CD4-positive, alpha-beta T cell treated with Interleukin-15 for 4 hours (primary cell): ENCODE results near the gene RNF126.
"Not testable (repeated sequence)": the region's sequence is repeated elsewhere in the genome, so short reads cannot be mapped to it uniquely, and the experiment has no call there.

Experiments used
- DNase-seq: peaks from one replicate; pipeline ENCODE4 v3.0.0-alpha.2; 2020; ENCODE audit warnings: low spot score

The RNF126 gene

GRCh38 chr19:611481-611868 is 51.5 kb downstream of the RNF126 start:
- peak; percentile 82 for DNase-seq

- DNase-seq, result peak; percentile 54
Measured at GRCh38 chr19:610801-611480, 52.1 kb downstream of the RNF126 start.

- DNase-seq, result peak; percentile 51
Measured at GRCh38 chr19:610071-610800, 52.8 kb downstream of the RNF126 start.

- no peak for DNase-seq
Measured at GRCh38 chr19:609004-609346, 54.0 kb downstream of the RNF126 start.

GRCh38 chr19:608155-609003 is 54.6 kb downstream of the RNF126 start:
- no peak for DNase-seq

- DNase-seq, result no peak
Measured at GRCh38 chr19:607301-608154, 55.5 kb downstream of the RNF126 start.

- DNase-seq, result not testable (repeated sequence)
Measured at GRCh38 chr19:605061-605971, 57.7 kb downstream of the RNF126 start.

GRCh38 chr19:604355-604754 is 58.7 kb downstream of the RNF126 start:
- no peak for DNase-seq

GRCh38 chr19:603779-604178 is 59.2 kb downstream of the RNF126 start:
- DNase-seq, result not testable (repeated sequence)

- not testable (repeated sequence) for DNase-seq
Measured at GRCh38 chr19:603302-603639, 59.7 kb downstream of the RNF126 start.

- DNase-seq, result no peak
Measured at GRCh38 chr19:602391-603301, 60.4 kb downstream of the RNF126 start.

- DNase-seq, result no peak
Measured at GRCh38 chr19:601790-602189, 61.2 kb downstream of the RNF126 start.

GRCh38 chr19:601310-601709 is 61.7 kb downstream of the RNF126 start:
- no peak for DNase-seq
